ENCODE results near the gene NGEF.

DNA sequence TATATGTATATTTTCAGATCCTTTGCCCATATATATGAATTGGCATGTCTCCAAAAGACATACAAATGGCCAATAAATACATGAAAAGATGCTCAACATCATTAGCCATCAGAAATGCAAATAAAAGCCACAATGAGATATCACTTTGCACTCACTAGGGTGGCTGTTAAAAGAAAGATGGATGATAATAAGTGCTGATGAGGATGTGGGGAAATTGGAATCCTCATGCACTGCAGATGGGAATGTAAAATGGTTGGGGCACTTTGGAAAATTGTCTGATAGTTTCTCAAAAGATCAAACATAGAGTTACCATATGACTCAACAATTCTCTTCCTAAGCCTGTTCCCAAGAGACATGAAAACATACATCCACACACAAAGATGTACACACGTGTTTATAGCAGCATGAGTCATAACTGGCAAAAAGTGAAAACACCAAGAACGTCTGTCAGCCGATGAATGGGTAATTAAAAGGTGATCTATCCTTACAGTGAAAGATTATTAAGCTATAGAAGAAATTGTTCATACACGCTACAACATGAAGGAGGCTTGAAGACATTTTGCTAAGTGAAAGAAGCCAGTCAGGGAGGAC, 19.7 kb downstream of the NGEF start:
- TF ChIP-seq, protein P1, sequence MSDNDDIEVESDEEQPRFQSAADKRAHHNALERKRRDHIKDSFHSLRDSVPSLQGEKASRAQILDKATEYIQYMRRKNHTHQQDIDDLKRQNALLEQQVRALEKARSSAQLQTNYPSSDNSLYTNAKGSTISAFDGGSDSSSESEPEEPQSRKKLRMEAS (CRISPR knock-in tag; IDR thresholded peaks at IDR 0.05) = no peak
- TF ChIP-seq, protein P2, sequence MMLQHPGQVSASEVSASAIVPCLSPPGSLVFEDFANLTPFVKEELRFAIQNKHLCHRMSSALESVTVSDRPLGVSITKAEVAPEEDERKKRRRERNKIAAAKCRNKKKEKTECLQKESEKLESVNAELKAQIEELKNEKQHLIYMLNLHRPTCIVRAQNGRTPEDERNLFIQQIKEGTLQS (CRISPR knock-in tag; conservative IDR thresholded peaks at IDR 0.05) = no peak
- TF ChIP-seq NFE2L1 (CRISPR knock-in tag; IDR thresholded peaks at IDR 0.05) (no peak), NR2C2 (CRISPR knock-in tag; IDR thresholded peaks at IDR 0.05) (no peak), ZNF232 (CRISPR knock-in tag; IDR thresholded peaks at IDR 0.05) (no peak), RELA (CRISPR knock-in tag; IDR thresholded peaks at IDR 0.05; ENCODE audit: borderline replicate concordance) (no peak), JUN (CRISPR knock-in tag; IDR thresholded peaks at IDR 0.05) (no peak), MXD4 (CRISPR knock-in tag; IDR thresholded peaks at IDR 0.05; ENCODE audit: borderline replicate concordance) (no peak)
- TF ChIP-seq, protein P3, sequence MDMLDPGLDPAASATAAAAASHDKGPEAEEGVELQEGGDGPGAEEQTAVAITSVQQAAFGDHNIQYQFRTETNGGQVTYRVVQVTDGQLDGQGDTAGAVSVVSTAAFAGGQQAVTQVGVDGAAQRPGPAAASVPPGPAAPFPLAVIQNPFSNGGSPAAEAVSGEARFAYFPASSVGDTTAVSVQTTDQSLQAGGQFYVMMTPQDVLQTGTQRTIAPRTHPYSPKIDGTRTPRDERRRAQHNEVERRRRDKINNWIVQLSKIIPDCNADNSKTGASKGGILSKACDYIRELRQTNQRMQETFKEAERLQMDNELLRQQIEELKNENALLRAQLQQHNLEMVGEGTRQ (CRISPR knock-in tag; IDR thresholded peaks at IDR 0.05) = no peak
- TF ChIP-seq, protein P4, sequence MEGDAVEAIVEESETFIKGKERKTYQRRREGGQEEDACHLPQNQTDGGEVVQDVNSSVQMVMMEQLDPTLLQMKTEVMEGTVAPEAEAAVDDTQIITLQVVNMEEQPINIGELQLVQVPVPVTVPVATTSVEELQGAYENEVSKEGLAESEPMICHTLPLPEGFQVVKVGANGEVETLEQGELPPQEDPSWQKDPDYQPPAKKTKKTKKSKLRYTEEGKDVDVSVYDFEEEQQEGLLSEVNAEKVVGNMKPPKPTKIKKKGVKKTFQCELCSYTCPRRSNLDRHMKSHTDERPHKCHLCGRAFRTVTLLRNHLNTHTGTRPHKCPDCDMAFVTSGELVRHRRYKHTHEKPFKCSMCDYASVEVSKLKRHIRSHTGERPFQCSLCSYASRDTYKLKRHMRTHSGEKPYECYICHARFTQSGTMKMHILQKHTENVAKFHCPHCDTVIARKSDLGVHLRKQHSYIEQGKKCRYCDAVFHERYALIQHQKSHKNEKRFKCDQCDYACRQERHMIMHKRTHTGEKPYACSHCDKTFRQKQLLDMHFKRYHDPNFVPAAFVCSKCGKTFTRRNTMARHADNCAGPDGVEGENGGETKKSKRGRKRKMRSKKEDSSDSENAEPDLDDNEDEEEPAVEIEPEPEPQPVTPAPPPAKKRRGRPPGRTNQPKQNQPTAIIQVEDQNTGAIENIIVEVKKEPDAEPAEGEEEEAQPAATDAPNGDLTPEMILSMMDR (IDR thresholded peaks at IDR 0.05) = no peak
